Uterus (tissue), 2 donors: ENCODE results near the gene PTGES.

Experiments used
- POLR2A ChIP-seq, 2 donors: fragments of 450-650 bp; IDR thresholded peaks; one replicate each; pipeline ENCODE4 v1.6.1; 2016; ENCODE audit warnings: antibody characterized with exemption in 2 of 2, mild to moderate bottlenecking in 1 of 2, moderate library complexity in 1 of 2
- TF ChIP-seq, protein P1 (sequence below), 4 experiments: fragments of 200-600 bp in 2 of 4; fragments of 450-650 bp in 2 of 4; sonication (generic) in 2 of 4; IDR thresholded peaks; one replicate each; pipeline ENCODE4 v1.5.1; 2016 to 2019; ENCODE audit warnings: antibody characterized with exemption in 4 of 4, mild to moderate bottlenecking in 2 of 4, moderate library complexity in 1 of 4

DNA sequence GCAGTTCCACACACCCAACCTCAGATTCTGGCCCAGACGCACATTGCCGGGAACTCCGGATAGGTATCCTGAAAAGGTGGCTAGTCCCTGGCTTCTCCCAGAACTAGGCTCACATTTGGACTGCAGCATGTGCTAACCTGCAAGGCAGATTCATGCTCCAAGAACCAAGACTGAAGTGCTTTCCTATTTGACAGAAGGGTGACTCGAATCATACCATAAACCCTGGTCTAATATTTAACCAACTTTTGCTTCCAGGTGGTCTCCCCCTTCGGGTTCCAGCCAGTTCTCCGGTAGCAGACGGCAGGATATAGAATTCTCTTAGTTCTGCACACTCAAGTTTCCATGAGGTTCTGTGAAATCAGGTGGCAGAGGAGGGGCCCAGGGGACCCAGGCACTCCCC lies 7.6 kb downstream of the PTGES start:
- TF ChIP-seq, protein P1, sequence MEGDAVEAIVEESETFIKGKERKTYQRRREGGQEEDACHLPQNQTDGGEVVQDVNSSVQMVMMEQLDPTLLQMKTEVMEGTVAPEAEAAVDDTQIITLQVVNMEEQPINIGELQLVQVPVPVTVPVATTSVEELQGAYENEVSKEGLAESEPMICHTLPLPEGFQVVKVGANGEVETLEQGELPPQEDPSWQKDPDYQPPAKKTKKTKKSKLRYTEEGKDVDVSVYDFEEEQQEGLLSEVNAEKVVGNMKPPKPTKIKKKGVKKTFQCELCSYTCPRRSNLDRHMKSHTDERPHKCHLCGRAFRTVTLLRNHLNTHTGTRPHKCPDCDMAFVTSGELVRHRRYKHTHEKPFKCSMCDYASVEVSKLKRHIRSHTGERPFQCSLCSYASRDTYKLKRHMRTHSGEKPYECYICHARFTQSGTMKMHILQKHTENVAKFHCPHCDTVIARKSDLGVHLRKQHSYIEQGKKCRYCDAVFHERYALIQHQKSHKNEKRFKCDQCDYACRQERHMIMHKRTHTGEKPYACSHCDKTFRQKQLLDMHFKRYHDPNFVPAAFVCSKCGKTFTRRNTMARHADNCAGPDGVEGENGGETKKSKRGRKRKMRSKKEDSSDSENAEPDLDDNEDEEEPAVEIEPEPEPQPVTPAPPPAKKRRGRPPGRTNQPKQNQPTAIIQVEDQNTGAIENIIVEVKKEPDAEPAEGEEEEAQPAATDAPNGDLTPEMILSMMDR (IDR thresholded peaks at IDR 0.05), result no peak
- TF ChIP-seq POLR2A (IDR thresholded peaks at IDR 0.05), result no peak
